Right forelimb (tissue), 1 donor: ENCODE measurements around the gene HEXD.

ENCODE experiments used
- DNase-seq: peaks from one replicate; pipeline ENCODE4 v3.0.0-alpha.2; 2018

The HEXD gene

GRCh38 chr17:82416771-82417170 is 1.4 kb upstream of the HEXD start:
- DNase-seq = no peak

- DNase-seq = no peak
Observed at GRCh38 chr17:82419540-82419939, 1.4 kb downstream of the HEXD start.

- DNase-seq = no peak
Observed at GRCh38 chr17:82424001-82424862, 6.1 kb downstream of the HEXD start.

- DNase-seq = no peak
Observed at GRCh38 chr17:82424863-82425159, 6.7 kb downstream of the HEXD start.

- DNase-seq = no peak
Observed at GRCh38 chr17:82428546-82428945, 10.4 kb downstream of the HEXD start.

GRCh38 chr17:82429824-82430223 is 11.7 kb downstream of the HEXD start:
- DNase-seq = no peak

GRCh38 chr17:82432017-82432416 is 13.9 kb downstream of the HEXD start:
- no peak for DNase-seq

GRCh38 chr17:82433560-82434215 is 15.5 kb downstream of the HEXD start:
- no peak for DNase-seq

GRCh38 chr17:82434216-82434565 is 16.0 kb downstream of the HEXD start:
- DNase-seq = no peak

- DNase-seq = no peak
Observed at GRCh38 chr17:82435103-82435502, 17.0 kb downstream of the HEXD start.

GRCh38 chr17:82435601-82436583 is 17.7 kb downstream of the HEXD start:
- DNase-seq = no peak

- no peak for DNase-seq
Observed at GRCh38 chr17:82436601-82437324, 18.6 kb downstream of the HEXD start.

GRCh38 chr17:82437325-82437668 is 19.1 kb downstream of the HEXD start:
- DNase-seq = no peak

- no peak for DNase-seq
Observed at GRCh38 chr17:82438401-82439193, 20.4 kb downstream of the HEXD start.

- DNase-seq = no peak
Observed at GRCh38 chr17:82439194-82439828, 21.2 kb downstream of the HEXD start.

- DNase-seq = no peak
Observed at GRCh38 chr17:82439829-82440365, 21.8 kb downstream of the HEXD start.

GRCh38 chr17:82440469-82440981 is 22.4 kb downstream of the HEXD start:
- no peak for DNase-seq

GRCh38 chr17:82440991-82441627 is 23.0 kb downstream of the HEXD start:
- DNase-seq = no peak

GRCh38 chr17:82441691-82442487 is 23.7 kb downstream of the HEXD start:
- no peak for DNase-seq
